ENCODE data around the gene ZNF774. TPM values are rescaled to one million over a fixed set of nuclear protein-coding genes. Genes with fewer than 3 reads are reported as not detected.

The ZNF774 gene
- total RNA-seq, 2 donors from 2014 or later, result 2.5 to 3.6 TPM

DNA sequence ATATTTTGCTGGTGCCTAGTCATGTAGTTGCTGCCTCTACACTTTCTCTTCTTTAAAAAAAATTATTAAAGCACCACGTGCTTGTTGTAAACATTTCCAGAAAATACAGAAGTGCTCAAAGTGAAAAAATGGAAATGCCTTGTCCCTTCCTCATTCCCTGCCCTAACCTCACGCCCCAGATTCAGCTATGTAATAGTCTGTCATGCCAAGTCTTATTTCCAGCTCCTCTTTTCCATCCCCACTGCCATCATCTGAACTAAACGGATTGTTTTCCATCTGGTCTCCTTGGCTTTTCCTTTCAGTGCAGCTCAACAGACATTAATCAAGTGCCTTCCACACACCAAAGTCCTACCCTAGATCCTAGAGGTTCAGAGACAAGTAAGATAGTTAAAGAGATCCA, 15.5 kb downstream of the ZNF774 start:
- Mint-ChIP-seq H3K27ac (no peak overlapping the region), H3K27me3 (ENCODE audit: insufficient read depth) (peaks cover 3% of the 10 kb centered on the region), H3K9me3 (no peaks in the 10 kb centered on the region), H3K4me3 (no peak overlapping the region), H3K36me3 (ENCODE audit: low read depth) (no peaks in the 10 kb centered on the region), H3K4me1 (peaks cover 11% of the 10 kb centered on the region)
- no peak for DNase-seq
- TF ChIP-seq, protein P1, sequence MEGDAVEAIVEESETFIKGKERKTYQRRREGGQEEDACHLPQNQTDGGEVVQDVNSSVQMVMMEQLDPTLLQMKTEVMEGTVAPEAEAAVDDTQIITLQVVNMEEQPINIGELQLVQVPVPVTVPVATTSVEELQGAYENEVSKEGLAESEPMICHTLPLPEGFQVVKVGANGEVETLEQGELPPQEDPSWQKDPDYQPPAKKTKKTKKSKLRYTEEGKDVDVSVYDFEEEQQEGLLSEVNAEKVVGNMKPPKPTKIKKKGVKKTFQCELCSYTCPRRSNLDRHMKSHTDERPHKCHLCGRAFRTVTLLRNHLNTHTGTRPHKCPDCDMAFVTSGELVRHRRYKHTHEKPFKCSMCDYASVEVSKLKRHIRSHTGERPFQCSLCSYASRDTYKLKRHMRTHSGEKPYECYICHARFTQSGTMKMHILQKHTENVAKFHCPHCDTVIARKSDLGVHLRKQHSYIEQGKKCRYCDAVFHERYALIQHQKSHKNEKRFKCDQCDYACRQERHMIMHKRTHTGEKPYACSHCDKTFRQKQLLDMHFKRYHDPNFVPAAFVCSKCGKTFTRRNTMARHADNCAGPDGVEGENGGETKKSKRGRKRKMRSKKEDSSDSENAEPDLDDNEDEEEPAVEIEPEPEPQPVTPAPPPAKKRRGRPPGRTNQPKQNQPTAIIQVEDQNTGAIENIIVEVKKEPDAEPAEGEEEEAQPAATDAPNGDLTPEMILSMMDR (conservative IDR thresholded peaks at IDR 0.05), result no peak
- WGBS, 2 experiments (ENCODE audit: insufficient coverage in 1 of 2, insufficient read length in 1 of 2), result 79 to 88% methylated on average over 3 of the region's 3 CpGs
- Histone ChIP-seq H3K27me3 (ENCODE audit: control insufficient read depth, insufficient read depth, low read length, poor library complexity, severe bottlenecking) (no peaks in the 10 kb centered on the region), H3K9me3 (ENCODE audit: control insufficient read depth, low read length) (no peaks in the 10 kb centered on the region), H3K9ac (ENCODE audit: extremely low read depth, low read length, poor library complexity, severe bottlenecking) (no peak overlapping the region), H3K4me3 (ENCODE audit: low read length) (no peak overlapping the region), H3K27ac (ENCODE audit: low read depth, low read length) (no peak overlapping the region), H3K4me1 (ENCODE audit: control insufficient read depth, insufficient read depth, low read length) (no peaks in the 10 kb centered on the region), H3K36me3 (ENCODE audit: control insufficient read depth, insufficient read depth, low read length) (no peaks in the 10 kb centered on the region)

DNA sequence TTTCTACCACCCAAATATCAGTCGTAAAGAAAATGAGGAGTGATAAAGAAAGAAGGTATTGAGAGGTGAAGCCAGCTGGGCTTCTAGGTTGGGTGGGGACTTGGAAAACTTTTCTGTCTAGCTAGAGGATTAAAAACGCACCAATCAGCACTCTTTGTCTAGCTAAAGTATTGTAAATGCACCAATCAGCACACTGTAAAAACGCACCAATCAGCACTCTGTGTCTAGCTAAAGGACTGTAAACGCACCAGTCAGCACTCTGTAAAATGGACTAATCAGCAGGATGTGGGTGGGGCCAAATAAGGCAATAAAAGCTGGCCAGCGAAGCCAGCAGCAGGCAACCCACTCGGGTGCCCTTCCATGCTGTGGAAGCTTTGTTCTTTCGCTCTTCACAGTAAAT, 23.0 kb downstream of the ZNF774 start:
- H3K4me1 ChIP-seq (ENCODE audit: control insufficient read depth, insufficient read depth, low read length), result no peaks in the 10 kb centered on the region
- no peak overlapping the region for H3K27ac Mint-ChIP-seq
- TF ChIP-seq, protein P1 (conservative IDR thresholded peaks at IDR 0.05), result no peak
- H3K27me3 ChIP-seq (ENCODE audit: control insufficient read depth, insufficient read depth, low read length, poor library complexity, severe bottlenecking), result no peaks in the 10 kb centered on the region
- peaks cover 2% of the 10 kb centered on the region for H3K36me3 Mint-ChIP-seq (ENCODE audit: low read depth)
- H3K9me3 ChIP-seq (ENCODE audit: control insufficient read depth, low read length), result peaks cover 21% of the 10 kb centered on the region
- H3K27ac ChIP-seq (ENCODE audit: low read depth, low read length), result no peak overlapping the region
- WGBS, 2 experiments (ENCODE audit: insufficient coverage in 1 of 2, insufficient read length in 1 of 2), result 92 to 94% methylated on average over 5 to 7 of the region's 7 CpGs
- peaks cover 19% of the 10 kb centered on the region for H3K9me3 Mint-ChIP-seq
- H3K27me3 Mint-ChIP-seq (ENCODE audit: insufficient read depth), result no peaks in the 10 kb centered on the region
- H3K4me1 Mint-ChIP-seq, result no peaks in the 10 kb centered on the region
- no peaks in the 10 kb centered on the region for H3K36me3 ChIP-seq (ENCODE audit: control insufficient read depth, insufficient read depth, low read length)
- H3K9ac ChIP-seq (ENCODE audit: extremely low read depth, low read length, poor library complexity, severe bottlenecking), result no peak overlapping the region
- no peak for DNase-seq
- H3K4me3 Mint-ChIP-seq, result no peak overlapping the region
- H3K4me3 ChIP-seq (ENCODE audit: low read length), result no peak overlapping the region

DNA sequence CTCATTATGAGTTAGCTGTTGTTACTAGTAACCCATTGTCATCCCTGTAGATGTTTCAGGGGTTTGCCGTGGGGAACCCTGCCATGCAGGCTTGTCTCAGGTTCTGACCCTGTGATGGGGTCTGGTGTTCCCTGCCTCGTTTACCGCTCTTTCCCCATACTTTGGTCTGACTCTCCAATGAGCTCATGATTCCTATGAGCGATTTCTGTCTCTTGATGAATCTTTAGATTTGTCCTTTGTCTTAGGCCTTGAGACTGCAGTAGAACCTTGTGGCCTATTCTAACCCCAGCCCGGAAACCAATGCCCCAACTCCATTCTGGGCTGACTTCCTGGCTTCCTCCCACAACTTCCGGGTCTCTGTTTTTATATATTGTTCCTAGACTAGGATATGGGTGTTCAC, 24.7 kb downstream of the ZNF774 start:
- Histone ChIP-seq H3K4me3 (ENCODE audit: low read length) (no peak overlapping the region), H3K27me3 (ENCODE audit: control insufficient read depth, insufficient read depth, low read length, poor library complexity, severe bottlenecking) (no peaks in the 10 kb centered on the region), H3K36me3 (ENCODE audit: control insufficient read depth, insufficient read depth, low read length) (no peaks in the 10 kb centered on the region), H3K27ac (ENCODE audit: low read depth, low read length) (no peak overlapping the region), H3K4me1 (ENCODE audit: control insufficient read depth, insufficient read depth, low read length) (no peaks in the 10 kb centered on the region), H3K9ac (ENCODE audit: extremely low read depth, low read length, poor library complexity, severe bottlenecking) (no peak overlapping the region), H3K9me3 (ENCODE audit: control insufficient read depth, low read length) (peaks cover 31% of the 10 kb centered on the region)
- peaks cover 27% of the 10 kb centered on the region for H3K9me3 Mint-ChIP-seq
- H3K4me1 Mint-ChIP-seq, result no peaks in the 10 kb centered on the region
- peaks cover 4% of the 10 kb centered on the region for H3K36me3 Mint-ChIP-seq (ENCODE audit: low read depth)
- 92 to 96% methylated on average over 4 to 6 of the region's 6 CpGs for WGBS, 2 experiments (ENCODE audit: insufficient coverage in 1 of 2, insufficient read length in 1 of 2)
- no peak overlapping the region for H3K4me3 Mint-ChIP-seq
- H3K27me3 Mint-ChIP-seq (ENCODE audit: insufficient read depth), result peaks cover 2% of the 10 kb centered on the region
- DNase-seq, result no peak
- TF ChIP-seq, protein P1 (conservative IDR thresholded peaks at IDR 0.05), result no peak
- no peak overlapping the region for H3K27ac Mint-ChIP-seq
